Neural cell (in vitro differentiated cells): ENCODE results near the gene GPN1.

Source experiments
- CTCF ChIP-seq: fragments of 450-650 bp; IDR thresholded peaks from 2 replicates; pipeline ENCODE4 v1.5.1; 2014; ENCODE audit warnings: antibody characterized with exemption, mild to moderate bottlenecking, moderate library complexity; ENCODE audit not compliant: poor library complexity, severe bottlenecking
- EP300 ChIP-seq: fragments of 450-650 bp; conservative IDR thresholded peaks from 2 replicates; pipeline ENCODE4 v1.6.1; 2014; ENCODE audit warnings: antibody characterized with exemption, mild to moderate bottlenecking, moderate library complexity; ENCODE audit not compliant: poor library complexity, severe bottlenecking

GRCh38 chr2:27588308-27588707 lies 40.5 kb upstream of the GPN1 start:
- TF ChIP-seq CTCF (no peak), EP300 (no peak)
